K562 (cell line): ENCODE measurements around the gene SARS1. TPM values are rescaled to one million over a fixed set of nuclear protein-coding genes. Genes with fewer than 3 reads are reported as not detected.
A peak's percentile ranks its signal among the peaks of the same experiment; 100 is the strongest.

Source experiments
- ATAC-seq: fragments of 200-7000 bp; cut with Tn5 transposase; 3 replicates; pipeline ENCODE4 v1.9.1; 2020; ENCODE audit warnings: moderate library complexity
- BruUV-seq: library from RNA; stranded (reverse); fragments of 400-500 nt; replicated peaks from 2 replicates; lab custom pipeline; 2021; lab: Mats Ljungman, UMichigan
- CTCF ChIA-PET: fragments of 300-600 bp; formaldehyde crosslinking; extraction: SDS; loops from one replicate; lab custom pipeline; 2021; ENCODE audit warnings: low intra/inter-chr PET ratio; lab: Yijun Ruan, JAX
- POLR2A ChIA-PET: fragments of 300-600, 350-650 bp; sonication (Branson Sonifier 250); formaldehyde crosslinking; extraction: SDS; loops from one replicate; lab custom pipeline; 2021; ENCODE audit warnings: antibody characterized with exemption, inconsistent platforms; lab: Yijun Ruan, JAX
- DNase-seq, 4 experiments: peaks; one replicate each; pipeline versions ENCODE4 v3.0.0 to v3.0.0-alpha.2; 2011 to 2018; ENCODE audit warnings: low spot score in 3 of 4, mixed read lengths in 3 of 4; ENCODE audit errors: extremely low read depth in 1 of 4
- FAIRE-seq: peaks from 2 replicates; lab custom pipeline; 2011; peaks lifted over from hg19 to GRCh38; lab: Jason Lieb, UNC
- H2AFZ ChIP-seq: 2 replicates; pipeline ENCODE4 v1.6.0; 2011; ENCODE audit warnings: low read depth, low read length, control low read depth, inconsistent platforms
- H3K27ac ChIP-seq: fragments of 200-600 bp; 3 replicates; pipeline ENCODE4 v1.8.0; 2011; ENCODE audit warnings: low read depth, mild to moderate bottlenecking, control low read depth, inconsistent platforms, low read length, moderate library complexity, mixed read lengths; ENCODE audit errors: extremely low read depth
- H3K27me3 ChIP-seq, 2 experiments: fragments of 300-600 bp in 1 of 2; 2 replicates in 1 of 2; 3 replicates in 1 of 2; pipeline versions ENCODE4 v1.6.0 to v1.8.0; 2011; ENCODE audit warnings: inconsistent platforms in 2 of 2, low read length in 2 of 2, mild to moderate bottlenecking in 1 of 2, mixed read lengths in 1 of 2, moderate library complexity in 1 of 2; ENCODE audit not compliant: control insufficient read depth in 2 of 2, insufficient read depth in 2 of 2
- H3K36me3 ChIP-seq: fragments of 300-600 bp; 3 replicates; pipeline ENCODE4 v1.8.0; 2011; ENCODE audit warnings: mild to moderate bottlenecking, low read length, inconsistent platforms; ENCODE audit not compliant: control insufficient read depth, insufficient read depth
- H3K4me1 ChIP-seq, 2 experiments: fragments of 200-600 bp in 1 of 2; replicated peaks in 1 of 2; 2 replicates in 1 of 2; 3 replicates in 1 of 2; pipeline versions ENCODE4 v1.5.1 to v1.8.0; 2011; ENCODE audit warnings: inconsistent platforms in 2 of 2, low read length in 2 of 2, mild to moderate bottlenecking in 1 of 2, mixed read lengths in 1 of 2, moderate library complexity in 1 of 2; ENCODE audit not compliant: control insufficient read depth in 2 of 2, insufficient read depth in 2 of 2
- H3K4me2 ChIP-seq: 2 replicates; pipeline ENCODE4 v1.6.1; 2011; ENCODE audit warnings: low read length, control low read depth, inconsistent platforms, mixed read lengths; ENCODE audit not compliant: insufficient read depth
- H3K4me3 ChIP-seq: fragments of 200-600 bp; sonication (generic), shearing (Covaris generic); 2 replicates; pipeline ENCODE4 v1.5.1; 2016; ENCODE audit warnings: control low read depth, inconsistent platforms
- H3K79me2 ChIP-seq: fragments of 200-600 bp; 3 replicates; pipeline ENCODE4 v1.8.0; 2011; ENCODE audit warnings: low read length, inconsistent platforms; ENCODE audit not compliant: control insufficient read depth, insufficient read depth
- H3K9ac ChIP-seq, 2 experiments: 2 replicates each; pipeline versions ENCODE4 v1.6.0 to v1.6.1; 2011; ENCODE audit warnings: low read depth in 2 of 2, low read length in 2 of 2, control low read depth in 1 of 2, inconsistent platforms in 1 of 2, mild to moderate bottlenecking in 1 of 2, mixed read lengths in 1 of 2; ENCODE audit not compliant: insufficient read depth in 1 of 2
- H3K9me1 ChIP-seq: one replicate; pipeline ENCODE4 v1.6.0; 2011; ENCODE audit warnings: inconsistent platforms, mild to moderate bottlenecking, low read length, moderate library complexity; ENCODE audit not compliant: control insufficient read depth, insufficient read depth
- H3K9me3 ChIP-seq: replicated peaks from 2 replicates; pipeline ENCODE4 v1.5.1; 2011; ENCODE audit warnings: low read depth, low read length, inconsistent platforms; ENCODE audit not compliant: control insufficient read depth, insufficient read depth
- H4K20me1 ChIP-seq: replicated peaks from 2 replicates; pipeline ENCODE4 v1.6.1; 2011; ENCODE audit warnings: low read length, inconsistent platforms, mixed read lengths; ENCODE audit not compliant: control insufficient read depth, insufficient read depth
- MED1 ChIP-seq: sonication (generic); formaldehyde crosslinking; IDR thresholded peaks from 2 replicates; pipeline ENCODE4 v1.8.1; 2023; ENCODE audit warnings: missing genetic modification reagents, borderline replicate concordance
- ZBTB5 ChIP-seq: fragments of 450-650 bp; IDR thresholded peaks from 2 replicates; pipeline ENCODE4 v1.6.1; 2017; ENCODE audit warnings: antibody characterized with exemption
- WGBS: fragments of 100-300 bp; shearing (Covaris generic); methylation state at CpG from one replicate; pipeline ENCODE4 v1.1.6; 2016; ENCODE audit warnings: low coverage, mixed read lengths; ENCODE audit not compliant: insufficient coverage; ENCODE audit errors: missing lambda C conversion rate; 5-methylcytosine and 5-hydroxymethylcytosine counted together
- in situ Hi-C: fragments of 300-500 bp; cut with MboI; formaldehyde crosslinking; loops from 4 replicates; pipeline ENCODE4 v1.15.0; 2018; ENCODE audit warnings: inconsistent platforms, mixed read lengths
- intact Hi-C: fragments of 100-400 bp; cut with micrococcal nuclease; formaldehyde crosslinking; loops from 2 replicates; pipeline ENCODE4 v1.14.2; 2022
- polyA plus RNA-seq, 8 experiments: library from polyadenylated mRNA; depleted of rRNA in 4 of 8; stranded (reverse) in 5 of 8; unstranded in 3 of 8; fragments of >200 nt; fragmentation: Nextera tagmentation in 2 of 8; fragmentation: Illumina TruSeq in 1 of 8; extraction: Ambion mirVana in 2 of 8; extraction: Trizol in 1 of 8; gene quantifications; 2 replicates each; pipeline versions ENCODE4 v1.2.1 to v1.2.3, GENCODE V29; 2011 to 2014; ENCODE audit warnings: inconsistent platforms in 1 of 8, missing spikeins in 1 of 8
- total RNA-seq, 7 experiments: library from RNA; depleted of rRNA in 6 of 7; stranded (reverse); fragments of >200 nt in 6 of 7; fragmentation: Illumina TruSeq in 2 of 7; extraction: Trizol in 2 of 7; gene quantifications; 2 replicates each; pipeline versions ENCODE4 v1.2.1 to v1.2.3, GENCODE V29; 2011 to 2021; ENCODE audit warnings: low replicate concordance in 1 of 7

SARS1 gene
- total and polyA plus RNA-seq, 9 of the 15 experiments (the other 6 are each of a cell fraction or from before 2014, with no cell fraction given), result 221 to 623 (median 254) TPM

GRCh38 chr1:109262231-109263055 is 48.7 kb downstream of the SARS1 start:
- Histone ChIP-seq H2AFZ (no peak overlapping the region), H3K4me3 (no peak overlapping the region), H4K20me1 (no peaks in the 10 kb centered on the region), H3K36me3 (peaks cover 39% of the 10 kb centered on the region; the same call in 2 of the 3 replicates), H3K9ac (peak overlapping the region in 1 of 2 experiments; percentile 36; a peak in 1 of 4 replicates), H3K9me3 (no peaks in the 10 kb centered on the region), H3K9me1 (no peaks in the 10 kb centered on the region), H3K27me3 (no peaks in the 10 kb centered on the region), H3K4me1 (peaks cover 0 to 40% of the 10 kb centered on the region in 2 experiments; a peak in 2 of 5 replicates), H3K4me2 (no peak overlapping the region), H3K79me2 (no peaks in the 10 kb centered on the region), H3K27ac (no peak overlapping the region)
- no peak for DNase-seq
- ATAC-seq, result no peak
- TF ChIP-seq MED1 (CRISPR knock-in tag), result 0 out of 2 replicates have a peak, but pooled peaks have one; percentile 74
- TF ChIP-seq ZBTB5, result no peak
- ChIA-PET POLR2A (interaction anchor here (1.0 to 1.4 kb wide), 2 partner anchors 20 to 136 kb away, joined by 3 to 9 read pairs; partner anchors contain the start of genes PSRC1 and SORT1), CTCF (interaction anchor here (2.4 to 5.5 kb wide), 3 partner anchors 61 to 270 kb away, joined by 28 to 91 read pairs (median 32); partner anchors contain the start of gene SORT1)
- intact Hi-C loops (loop anchor here (1.0 to 10.0 kb wide), 4 partner anchors 61 to 270 kb away; partner anchors contain the start of gene ELAPOR1), in situ Hi-C loops (loop anchor here (5.0 kb wide), 2 partner anchors 140 to 270 kb away; no protein-coding TSS in a partner anchor)
- FAIRE-seq, result no peak
- no TSS peak for BruUV-seq
- 75% methylated on average over 21 of the region's 22 CpGs for WGBS
